Endothelial cell of umbilical vein (primary cell): Measurements from ENCODE around the gene MAS1L. TPM values are rescaled to one million over a fixed set of nuclear protein-coding genes. Genes with fewer than 3 reads are reported as not detected.

Experiments used
- BruUV-seq: library from RNA; stranded (reverse); fragments of 400-500 nt; replicated peaks from 2 replicates; lab custom pipeline; 2021; lab: Mats Ljungman, UMichigan
- CTCF ChIA-PET: fragments of 300-600, 350-600 bp; sonication (Branson Sonifier 250); formaldehyde crosslinking; loops from one replicate; lab custom pipeline; 2021; ENCODE audit warnings: antibody characterized with exemption, inconsistent platforms; lab: Charles Lee
- POLR2A ChIA-PET: fragments of 300-600, 350-600 bp; sonication (Branson Sonifier 250); formaldehyde crosslinking; loops from one replicate; lab custom pipeline; 2021; ENCODE audit warnings: antibody characterized with exemption, inconsistent platforms; lab: Charles Lee
- DNase-seq: peaks from one replicate; pipeline ENCODE4 v3.0.0-alpha.2; 2011; ENCODE audit warnings: low read depth, low spot score
- FAIRE-seq: peaks from 2 replicates; lab custom pipeline; 2011; peaks lifted over from hg19 to GRCh38; lab: Jason Lieb, UNC
- H2AFZ ChIP-seq: 2 replicates; pipeline ENCODE4 v1.6.0; 2012; ENCODE audit warnings: low read depth, low read length, control low read depth, inconsistent platforms
- H3K27ac ChIP-seq: 2 replicates; pipeline ENCODE4 v1.5.1; 2011; ENCODE audit warnings: low read depth, mild to moderate bottlenecking, control low read depth, low read length, moderate library complexity; ENCODE audit not compliant: insufficient read depth
- H3K27me3 ChIP-seq, 2 experiments: 2 replicates each; pipeline versions ENCODE4 v1.6.0 to v1.6.1; 2011; ENCODE audit warnings: low read length in 2 of 2, mixed read lengths in 1 of 2; ENCODE audit not compliant: control insufficient read depth in 2 of 2, insufficient read depth in 2 of 2
- H3K36me3 ChIP-seq, 2 experiments: 2 replicates in 1 of 2; 3 replicates in 1 of 2; pipeline ENCODE4 v1.5.1; 2011; ENCODE audit warnings: low read length in 2 of 2, mild to moderate bottlenecking in 1 of 2, moderate library complexity in 1 of 2; ENCODE audit not compliant: control insufficient read depth in 2 of 2, insufficient read depth in 2 of 2; ENCODE audit errors: extremely low read depth in 1 of 2
- H3K4me1 ChIP-seq: 3 replicates; pipeline ENCODE4 v1.5.1; 2011; ENCODE audit warnings: mild to moderate bottlenecking, low read length; ENCODE audit not compliant: control insufficient read depth, insufficient read depth; ENCODE audit errors: extremely low read depth
- H3K4me2 ChIP-seq: 2 replicates; pipeline ENCODE4 v1.6.1; 2011; ENCODE audit warnings: low read length, control low read depth, mixed read lengths; ENCODE audit not compliant: insufficient read depth
- H3K4me3 ChIP-seq, 3 experiments: fragments of 200-600 bp in 1 of 3; sonication (generic), shearing (Covaris generic) in 1 of 3; replicated peaks in 1 of 3; 2 replicates each; pipeline ENCODE4 v1.5.1; 2011 to 2016; ENCODE audit warnings: control low read depth in 3 of 3, low read length in 3 of 3, mild to moderate bottlenecking in 2 of 3, inconsistent platforms in 1 of 3, low read depth in 1 of 3, moderate library complexity in 1 of 3; ENCODE audit not compliant: insufficient read depth in 1 of 3
- H3K79me2 ChIP-seq: 2 replicates; pipeline ENCODE4 v1.6.0; 2012; ENCODE audit warnings: low read length, inconsistent platforms; ENCODE audit not compliant: control insufficient read depth, insufficient read depth
- H3K9ac ChIP-seq: replicated peaks from 2 replicates; pipeline ENCODE3; 2011; ENCODE audit warnings: low read length, control low read depth; ENCODE audit not compliant: insufficient read depth; ENCODE audit errors: extremely low read depth
- H3K9me1 ChIP-seq: replicated peaks from 3 replicates; pipeline ENCODE4 v1.6.0; 2011; ENCODE audit warnings: mild to moderate bottlenecking, low read length; ENCODE audit not compliant: control insufficient read depth, insufficient read depth; ENCODE audit errors: extremely low read depth
- H3K9me3 ChIP-seq: replicated peaks from 2 replicates; pipeline ENCODE4 v1.5.1; 2012; ENCODE audit warnings: low read length, inconsistent platforms; ENCODE audit not compliant: control insufficient read depth, insufficient read depth
- H4K20me1 ChIP-seq: replicated peaks from 2 replicates; pipeline ENCODE3; 2011; ENCODE audit warnings: mild to moderate bottlenecking, low read length; ENCODE audit not compliant: control insufficient read depth, insufficient read depth; ENCODE audit errors: extremely low read depth
- CTCF ChIP-seq, 2 donors: IDR thresholded peaks; 1 replicate in 1 of 2; 2 replicates in 1 of 2; pipeline ENCODE4 v1.5.1; 2011; ENCODE audit warnings: low read length in 2 of 2, mild to moderate bottlenecking in 2 of 2, moderate library complexity in 2 of 2, control low read depth in 1 of 2, inconsistent platforms in 1 of 2, low read depth in 1 of 2; ENCODE audit not compliant: insufficient read depth in 1 of 2; ENCODE audit errors: extremely low read depth in 1 of 2
- EZH2 ChIP-seq: IDR thresholded peaks from 2 replicates; pipeline ENCODE4 v1.6.1; 2012; ENCODE audit warnings: borderline replicate concordance, low read depth, mild to moderate bottlenecking, moderate library complexity, low read length, inconsistent platforms; ENCODE audit not compliant: severe bottlenecking
- FOS ChIP-seq: IDR thresholded peaks from 2 replicates; pipeline ENCODE4 v1.6.1; 2011; ENCODE audit warnings: mild to moderate bottlenecking, low read length, moderate library complexity, borderline replicate concordance; ENCODE audit not compliant: insufficient read depth
- GATA2 ChIP-seq: IDR thresholded peaks from 2 replicates; pipeline ENCODE4 v1.7.0; 2011; ENCODE audit warnings: low read depth, mild to moderate bottlenecking, moderate library complexity, mixed read lengths, low read length; ENCODE audit not compliant: insufficient read length, insufficient read depth
- JUN ChIP-seq: IDR thresholded peaks from 2 replicates; pipeline ENCODE4 v1.6.1; 2011; ENCODE audit warnings: borderline replicate concordance, low read depth; ENCODE audit not compliant: insufficient read length, insufficient read depth
- MAX ChIP-seq: IDR thresholded peaks from 2 replicates; pipeline ENCODE4 v1.6.1; 2011; ENCODE audit not compliant: insufficient read depth, insufficient read length
- MYC ChIP-seq: IDR thresholded peaks from one replicate; pipeline ENCODE4 v1.6.1; 2011; ENCODE audit warnings: mild to moderate bottlenecking, low read depth, low read length
- POLR2A ChIP-seq: IDR thresholded peaks from 2 replicates; pipeline ENCODE4 v1.6.1; 2012; ENCODE audit warnings: low read depth, mild to moderate bottlenecking, control low read depth, low read length
- POLR2AphosphoS5 ChIP-seq: IDR thresholded peaks from 2 replicates; pipeline ENCODE4 v1.6.1; 2012; ENCODE audit warnings: low read depth, mild to moderate bottlenecking, control low read depth, low read length, moderate library complexity; ENCODE audit not compliant: insufficient read depth
- dilution Hi-C: fragments of 300-500 bp; cut with MboI; formaldehyde crosslinking; loops from one replicate; pipeline ENCODE4 v1.15.0; 2019; ENCODE audit warnings: low sequenced_read_pairs; ENCODE audit not compliant: extremely low pct_ligation_motif_present
- intact Hi-C: fragments of 100-400 bp; cut with micrococcal nuclease; formaldehyde crosslinking; loops from one replicate; pipeline ENCODE4 v1.10.0; 2022
- polyA plus RNA-seq, 4 experiments: library from polyadenylated mRNA; depleted of rRNA in 3 of 4; stranded (reverse) in 3 of 4; unstranded in 1 of 4; fragments of >200 nt; gene quantifications; 2 replicates each; pipeline versions ENCODE4 v1.2.1 to v1.2.3, GENCODE V29; 2011 to 2012; ENCODE audit warnings: missing spikeins in 1 of 4
- total RNA-seq: library from RNA; stranded (reverse); gene quantifications from 2 replicates; pipeline ENCODE4 v1.2.3, GENCODE V29; 2021

Gene MAS1L
- total and polyA plus RNA-seq, 2 donors (not counting 3 experiments of a cell fraction or from before 2014, with no cell fraction given): not detected

GRCh38 chr6:29461021-29461814 lies 26.5 kb downstream of the MAS1L start:
- BruUV-seq: no TSS peak
- H3K4me2 ChIP-seq: no peak overlapping the region
- no peak overlapping the region for H3K9ac ChIP-seq
- no peaks in the 10 kb centered on the region for H3K36me3 ChIP-seq
- intact Hi-C loops: no loop called here
- H3K27me3 ChIP-seq: no peaks in the 10 kb centered on the region
- dilution Hi-C loops: no loop called here
- H3K4me1 ChIP-seq: no peaks in the 10 kb centered on the region
- CTCF ChIA-PET: interaction anchor here (1.3 kb wide), 1 partner anchor 11 kb away, joined by 3 read pairs; no protein-coding TSS in a partner anchor
- no peak for FAIRE-seq
- no peaks in the 10 kb centered on the region for H4K20me1 ChIP-seq
- POLR2A ChIA-PET: no interaction called here
- no peak for DNase-seq
- H3K79me2 ChIP-seq: no peaks in the 10 kb centered on the region
- TF ChIP-seq GATA2: no peak
- TF ChIP-seq CTCF (IDR thresholded peaks at IDR 0.05; ENCODE audit: extremely low read depth in 1 of 2, insufficient read depth in 1 of 2, low read depth in 1 of 2, low read length in 2 of 2): no peak
- no peak for TF ChIP-seq FOS
- no peak for TF ChIP-seq POLR2A
- TF ChIP-seq MYC: no peak
- TF ChIP-seq MAX: no peak
- TF ChIP-seq EZH2: no peak
- no peak for TF ChIP-seq POLR2AphosphoS5
- no peak for TF ChIP-seq JUN
- no peaks in the 10 kb centered on the region for H3K9me3 ChIP-seq
- no peak overlapping the region for H2AFZ ChIP-seq
- H3K4me3 ChIP-seq: no peak overlapping the region
- no peak overlapping the region for H3K27ac ChIP-seq
- H3K9me1 ChIP-seq: no peaks in the 10 kb centered on the region
